ENCODE data around the gene HIPK4.

The HIPK4 gene

DNA sequence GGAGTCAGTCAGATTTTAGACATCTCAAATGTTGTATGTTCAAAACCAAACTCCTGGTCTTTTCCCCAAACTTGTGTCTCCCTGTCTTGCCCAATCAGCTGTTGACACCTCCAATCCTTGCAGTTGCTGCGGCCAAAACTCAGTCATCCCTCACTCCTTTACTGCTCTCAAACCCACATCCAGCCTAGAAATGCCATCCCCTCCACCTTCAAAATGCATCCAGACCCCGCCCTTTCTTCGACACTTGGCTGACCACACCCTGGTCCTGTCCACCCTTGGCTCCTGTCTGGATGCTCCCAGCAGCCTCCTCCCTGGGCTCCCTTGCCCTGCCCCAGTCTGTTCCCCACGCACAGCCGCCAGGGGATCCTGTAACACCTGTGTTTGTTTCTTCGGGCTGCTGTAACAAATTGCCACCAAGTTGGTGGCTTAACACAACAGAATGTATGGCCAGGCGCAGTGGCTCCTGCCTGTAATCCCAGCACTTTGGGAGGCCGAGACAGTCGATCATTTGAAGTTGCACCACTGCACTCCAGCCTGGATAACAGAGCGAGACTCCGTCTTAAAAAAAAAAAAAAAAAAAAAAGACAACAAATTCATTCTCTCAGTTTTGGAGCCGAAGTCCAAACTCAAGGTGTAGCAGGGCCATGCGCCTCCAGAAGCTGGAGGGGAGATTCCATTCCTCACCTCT, 29.8 kb downstream of the HIPK4 start:
- H3K36me3 ChIP-seq (ENCODE audit: control insufficient read depth in 1 of 2, insufficient read depth in 2 of 2, low read depth in 1 of 2, low read length in 2 of 2): peaks cover 18 to 21% of the 10 kb centered on the region in 2 experiments
- no peak overlapping the region for H3K4me2 ChIP-seq (ENCODE audit: low read length, poor library complexity, severe bottlenecking)
- no peak for DNase-seq
- no peak overlapping the region for H3K14ac ChIP-seq (ENCODE audit: low read length in 2 of 2)
- no peak overlapping the region for H2BK15ac ChIP-seq (ENCODE audit: low read depth, poor library complexity, severe bottlenecking)
- no peak overlapping the region for H3K27ac ChIP-seq (ENCODE audit: low read length, poor library complexity, severe bottlenecking)
- H4K8ac ChIP-seq (ENCODE audit: low read length): no peak overlapping the region
- no peak overlapping the region for H3K4ac ChIP-seq (ENCODE audit: low read depth in 1 of 2, low read length in 2 of 2)
- peak overlapping the region; percentile 14 for H4K91ac ChIP-seq (ENCODE audit: low read length)
- no peak overlapping the region for H3K9ac ChIP-seq (ENCODE audit: low read length)
- no peaks in the 10 kb centered on the region for H3K27me3 ChIP-seq (ENCODE audit: control insufficient read depth in 1 of 2, insufficient read depth in 1 of 2, low read length in 2 of 2)
- H3K79me1 ChIP-seq (replicated peaks; ENCODE audit: low read length, poor library complexity, severe bottlenecking): peaks cover 37% of the 10 kb centered on the region
- H3K4me3 ChIP-seq (ENCODE audit: insufficient read depth in 1 of 2, low read depth in 1 of 2, low read length in 2 of 2): no peak overlapping the region
- H3K23ac ChIP-seq (ENCODE audit: low read length in 2 of 2): no peak overlapping the region
- H2BK120ac ChIP-seq (ENCODE audit: low read depth, low read length): no peak overlapping the region
- H3K9me3 ChIP-seq (ENCODE audit: control insufficient read depth, low read length): no peaks in the 10 kb centered on the region
- H2BK12ac ChIP-seq (ENCODE audit: low read length in 2 of 2): no peak overlapping the region
- H3K18ac ChIP-seq (ENCODE audit: low read depth in 1 of 2, low read length in 2 of 2): no peak overlapping the region
- 96% methylated on average over 13 of the region's 13 CpGs for WGBS
- peaks cover 9% of the 10 kb centered on the region for H3K4me1 ChIP-seq (ENCODE audit: control insufficient read depth, insufficient read depth, low read depth, low read length)
- no peak overlapping the region for H2BK5ac ChIP-seq (ENCODE audit: low read depth, low read length, poor library complexity, severe bottlenecking)
- H2AK5ac ChIP-seq (ENCODE audit: low read length, severe bottlenecking): no peak overlapping the region
- no peak overlapping the region for H2AFZ ChIP-seq (ENCODE audit: low read depth, low read length)

DNA sequence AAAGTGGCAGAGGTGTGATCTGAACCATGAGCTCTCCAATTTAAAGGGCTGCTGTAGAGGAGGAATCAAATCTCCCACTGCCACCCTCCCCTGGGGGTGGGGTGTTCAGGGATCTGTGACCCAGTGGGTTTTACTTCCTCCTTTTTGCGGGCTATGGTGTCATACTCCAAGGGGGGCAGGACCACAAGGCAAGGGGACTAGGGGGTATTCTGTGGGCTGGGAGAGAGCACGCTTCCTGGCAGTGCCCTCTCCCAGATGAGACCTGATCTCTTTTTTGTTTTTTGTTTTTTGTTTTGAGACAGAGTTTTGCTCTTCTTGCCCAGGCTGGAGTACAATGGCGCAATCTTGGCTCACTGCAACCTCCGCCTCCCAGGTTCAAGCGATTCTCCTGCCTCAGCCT, 31.2 kb downstream of the HIPK4 start:
- Histone ChIP-seq H3K27ac (ENCODE audit: low read length, poor library complexity, severe bottlenecking) (no peak overlapping the region), H3K79me1 (replicated peaks; ENCODE audit: low read length, poor library complexity, severe bottlenecking) (peaks cover 35% of the 10 kb centered on the region), H4K8ac (ENCODE audit: low read length) (no peak overlapping the region), H3K4me1 (ENCODE audit: control insufficient read depth, insufficient read depth, low read depth, low read length) (peaks cover 7% of the 10 kb centered on the region), H3K18ac (ENCODE audit: low read depth in 1 of 2, low read length in 2 of 2) (no peak overlapping the region), H3K14ac (ENCODE audit: low read length in 2 of 2) (no peak overlapping the region), H4K91ac (ENCODE audit: low read length) (no peak overlapping the region), H3K4ac (ENCODE audit: low read depth in 1 of 2, low read length in 2 of 2) (no peak overlapping the region), H3K27me3 (ENCODE audit: control insufficient read depth in 1 of 2, insufficient read depth in 1 of 2, low read length in 2 of 2) (no peaks in the 10 kb centered on the region), H3K23ac (ENCODE audit: low read length in 2 of 2) (no peak overlapping the region), H2BK12ac (ENCODE audit: low read length in 2 of 2) (no peak overlapping the region), H3K4me2 (ENCODE audit: low read length, poor library complexity, severe bottlenecking) (no peak overlapping the region), H2BK15ac (ENCODE audit: low read depth, poor library complexity, severe bottlenecking) (no peak overlapping the region), H2BK120ac (ENCODE audit: low read depth, low read length) (no peak overlapping the region), H3K9me3 (ENCODE audit: control insufficient read depth, low read length) (no peaks in the 10 kb centered on the region), H2AK5ac (ENCODE audit: low read length, severe bottlenecking) (no peak overlapping the region), H2BK5ac (ENCODE audit: low read depth, low read length, poor library complexity, severe bottlenecking) (no peak overlapping the region), H3K4me3 (ENCODE audit: insufficient read depth in 1 of 2, low read depth in 1 of 2, low read length in 2 of 2) (no peak overlapping the region), H3K36me3 (ENCODE audit: control insufficient read depth in 1 of 2, insufficient read depth in 2 of 2, low read depth in 1 of 2, low read length in 2 of 2) (peaks cover 21% of the 10 kb centered on the region in 2 experiments), H2AFZ (ENCODE audit: low read depth, low read length) (no peak overlapping the region), H3K9ac (ENCODE audit: low read length) (no peak overlapping the region)
- no peak for DNase-seq
- 100% methylated on average over 4 of the region's 5 CpGs for WGBS

GRCh38 chr19:40357640-40358039, 32.3 kb downstream of the HIPK4 start:
- no peak overlapping the region for H2BK120ac ChIP-seq (ENCODE audit: low read depth, low read length)
- no peak overlapping the region for H2BK5ac ChIP-seq (ENCODE audit: low read depth, low read length, poor library complexity, severe bottlenecking)
- no peak overlapping the region for H3K4ac ChIP-seq (ENCODE audit: low read depth in 1 of 2, low read length in 2 of 2)
- no peak overlapping the region for H2BK12ac ChIP-seq (ENCODE audit: low read length in 2 of 2)
- no peak overlapping the region for H3K4me3 ChIP-seq (ENCODE audit: insufficient read depth in 1 of 2, low read depth in 1 of 2, low read length in 2 of 2)
- no peak overlapping the region for H3K27ac ChIP-seq (ENCODE audit: low read length, poor library complexity, severe bottlenecking)
- H3K18ac ChIP-seq (ENCODE audit: low read depth in 1 of 2, low read length in 2 of 2): no peak overlapping the region
- no peaks in the 10 kb centered on the region for H3K9me3 ChIP-seq (ENCODE audit: control insufficient read depth, low read length)
- H3K36me3 ChIP-seq (ENCODE audit: control insufficient read depth in 1 of 2, insufficient read depth in 2 of 2, low read depth in 1 of 2, low read length in 2 of 2): peaks cover 21 to 24% of the 10 kb centered on the region in 2 experiments
- peaks cover 39% of the 10 kb centered on the region for H3K79me1 ChIP-seq (replicated peaks; ENCODE audit: low read length, poor library complexity, severe bottlenecking)
- no peaks in the 10 kb centered on the region for H3K27me3 ChIP-seq (ENCODE audit: control insufficient read depth in 1 of 2, insufficient read depth in 1 of 2, low read length in 2 of 2)
- no peak for DNase-seq
- no peak overlapping the region for H2BK15ac ChIP-seq (ENCODE audit: low read depth, poor library complexity, severe bottlenecking)
- no peak overlapping the region for H3K4me2 ChIP-seq (ENCODE audit: low read length, poor library complexity, severe bottlenecking)
- H3K9ac ChIP-seq (ENCODE audit: low read length): peak overlapping the region; percentile 17
- no peak overlapping the region for H2AK5ac ChIP-seq (ENCODE audit: low read length, severe bottlenecking)
- no peak overlapping the region for H4K8ac ChIP-seq (ENCODE audit: low read length)
- 69% methylated on average over 2 of the region's 3 CpGs for WGBS
- H3K23ac ChIP-seq (ENCODE audit: low read length in 2 of 2): no peak overlapping the region
- no peak overlapping the region for H4K91ac ChIP-seq (ENCODE audit: low read length)
- H3K14ac ChIP-seq (ENCODE audit: low read length in 2 of 2): no peak overlapping the region
- H3K4me1 ChIP-seq (ENCODE audit: control insufficient read depth, insufficient read depth, low read depth, low read length): peaks cover 7% of the 10 kb centered on the region
- H2AFZ ChIP-seq (ENCODE audit: low read depth, low read length): no peak overlapping the region

- Histone ChIP-seq H3K23ac (ENCODE audit: low read length in 2 of 2) (peak overlapping the region in 1 of 2 experiments; percentile 61), H3K4me1 (ENCODE audit: control insufficient read depth, insufficient read depth, low read depth, low read length) (peaks cover 9% of the 10 kb centered on the region), H2BK12ac (ENCODE audit: low read length in 2 of 2) (no peak overlapping the region), H4K8ac (ENCODE audit: low read length) (peak overlapping the region; percentile 7), H4K91ac (ENCODE audit: low read length) (no peak overlapping the region), H3K9me3 (ENCODE audit: control insufficient read depth, low read length) (no peaks in the 10 kb centered on the region), H2AK5ac (ENCODE audit: low read length, severe bottlenecking) (no peak overlapping the region), H2BK15ac (ENCODE audit: low read depth, poor library complexity, severe bottlenecking) (no peak overlapping the region), H3K27ac (ENCODE audit: low read length, poor library complexity, severe bottlenecking) (no peak overlapping the region), H3K18ac (ENCODE audit: low read depth in 1 of 2, low read length in 2 of 2) (no peak overlapping the region), H2BK120ac (ENCODE audit: low read depth, low read length) (no peak overlapping the region), H3K4me3 (ENCODE audit: insufficient read depth in 1 of 2, low read depth in 1 of 2, low read length in 2 of 2) (no peak overlapping the region), H2BK5ac (ENCODE audit: low read depth, low read length, poor library complexity, severe bottlenecking) (no peak overlapping the region), H3K14ac (ENCODE audit: low read length in 2 of 2) (no peak overlapping the region), H3K4ac (ENCODE audit: low read depth in 1 of 2, low read length in 2 of 2) (no peak overlapping the region), H3K9ac (ENCODE audit: low read length) (peak overlapping the region; percentile 17), H3K27me3 (ENCODE audit: control insufficient read depth in 1 of 2, insufficient read depth in 1 of 2, low read length in 2 of 2) (no peaks in the 10 kb centered on the region), H3K79me1 (replicated peaks; ENCODE audit: low read length, poor library complexity, severe bottlenecking) (peaks cover 41% of the 10 kb centered on the region), H3K4me2 (ENCODE audit: low read length, poor library complexity, severe bottlenecking) (no peak overlapping the region), H3K36me3 (ENCODE audit: control insufficient read depth in 1 of 2, insufficient read depth in 2 of 2, low read depth in 1 of 2, low read length in 2 of 2) (peaks cover 20 to 21% of the 10 kb centered on the region in 2 experiments), H2AFZ (ENCODE audit: low read depth, low read length) (no peak overlapping the region)
- DNase-seq: no peak
- 95% methylated on average over 6 of the region's 6 CpGs for WGBS
Measured at GRCh38 chr19:40356681-40357595, 33.0 kb downstream of the HIPK4 start.

Data from mesenchymal stem cell (in vitro differentiated cells and primary cell).